Adipocyte (in vitro differentiated cells): ENCODE measurements around the gene TRMT2B.
"Not testable (repeated sequence)": the region's sequence is repeated elsewhere in the genome, so short reads cannot be mapped to it uniquely, and the experiment has no call there.

Experiments used
- DNase-seq: peaks from one replicate; pipeline ENCODE4 v3.0.0-alpha.2; 2015; ENCODE audit warnings: low read depth
- H3K27me3 ChIP-seq: replicated peaks from 2 replicates; pipeline ENCODE4 v1.7.0; 2013; ENCODE audit warnings: mild to moderate bottlenecking, low read length, moderate library complexity; ENCODE audit not compliant: control insufficient read depth, insufficient read depth
- H3K36me3 ChIP-seq: 2 replicates; pipeline ENCODE4 v1.7.0; 2013; ENCODE audit warnings: low read length, mild to moderate bottlenecking, moderate library complexity; ENCODE audit not compliant: control insufficient read depth, insufficient read depth, severe bottlenecking
- H3K4me1 ChIP-seq: 2 replicates; pipeline ENCODE4 v1.7.0; 2013; ENCODE audit warnings: mild to moderate bottlenecking, low read length, moderate library complexity; ENCODE audit not compliant: control insufficient read depth, insufficient read depth
- H3K4me3 ChIP-seq: 2 replicates; pipeline ENCODE4 v1.7.0; 2013; ENCODE audit warnings: mild to moderate bottlenecking, low read length, moderate library complexity
- H3K9ac ChIP-seq: 2 replicates; pipeline ENCODE4 v1.7.0; 2013; ENCODE audit warnings: mild to moderate bottlenecking, low read length, moderate library complexity
- H3K9me3 ChIP-seq: 2 replicates; pipeline ENCODE4 v1.7.0; 2013; ENCODE audit warnings: mild to moderate bottlenecking, low read length, moderate library complexity; ENCODE audit not compliant: control insufficient read depth

The TRMT2B gene

GRCh38 chrX:100995469-100995868, 56.4 kb downstream of the TRMT2B start:
- Histone ChIP-seq H3K36me3 (no peaks in the 10 kb centered on the region), H3K4me1 (no peaks in the 10 kb centered on the region), H3K4me3 (no peak overlapping the region), H3K9me3 (peaks cover 12% of the 10 kb centered on the region), H3K27me3 (no peaks in the 10 kb centered on the region), H3K9ac (no peak overlapping the region)
- peak; percentile 35 for DNase-seq

- peaks cover 12% of the 10 kb centered on the region for H3K9me3 ChIP-seq
- H3K27me3 ChIP-seq = no peaks in the 10 kb centered on the region
- H3K4me1 ChIP-seq = no peaks in the 10 kb centered on the region
- no peak for DNase-seq
- no peak overlapping the region for H3K9ac ChIP-seq
- no peaks in the 10 kb centered on the region for H3K36me3 ChIP-seq
- no peak overlapping the region for H3K4me3 ChIP-seq
Measured at GRCh38 chrX:100994352-100995281, 57.3 kb downstream of the TRMT2B start.

- Histone ChIP-seq H3K4me1 (no peaks in the 10 kb centered on the region), H3K9me3 (no peaks in the 10 kb centered on the region), H3K4me3 (no peak overlapping the region), H3K36me3 (no peaks in the 10 kb centered on the region), H3K9ac (no peak overlapping the region), H3K27me3 (no peaks in the 10 kb centered on the region)
- no peak for DNase-seq
Measured at GRCh38 chrX:100990139-100990538, 61.8 kb downstream of the TRMT2B start.

- H3K4me3 ChIP-seq = no peak overlapping the region
- H3K9me3 ChIP-seq = no peaks in the 10 kb centered on the region
- no peak for DNase-seq
- H3K4me1 ChIP-seq = no peaks in the 10 kb centered on the region
- H3K9ac ChIP-seq = no peak overlapping the region
- no peaks in the 10 kb centered on the region for H3K27me3 ChIP-seq
- no peaks in the 10 kb centered on the region for H3K36me3 ChIP-seq
Measured at GRCh38 chrX:100984818-100985217, 67.1 kb downstream of the TRMT2B start.

GRCh38 chrX:100981498-100981845, 70.4 kb downstream of the TRMT2B start:
- H3K4me3 ChIP-seq, H3K4me1 ChIP-seq, H3K36me3 ChIP-seq, DNase-seq, H3K27me3 ChIP-seq, H3K9ac ChIP-seq: not testable (repeated sequence)
- peaks cover 16% of the 10 kb centered on the region for H3K9me3 ChIP-seq

- Histone ChIP-seq H3K27me3 (no peaks in the 10 kb centered on the region), H3K4me1 (no peaks in the 10 kb centered on the region), H3K9ac (no peak overlapping the region), H3K36me3 (no peaks in the 10 kb centered on the region), H3K4me3 (no peak overlapping the region), H3K9me3 (peaks cover 16% of the 10 kb centered on the region)
- DNase-seq = peak; percentile 56
Measured at GRCh38 chrX:100980608-100981497, 71.1 kb downstream of the TRMT2B start.

- H3K27me3 ChIP-seq = no peaks in the 10 kb centered on the region
- no peak for DNase-seq
- no peak overlapping the region for H3K9ac ChIP-seq
- H3K36me3 ChIP-seq = no peaks in the 10 kb centered on the region
- H3K4me3 ChIP-seq = no peak overlapping the region
- no peaks in the 10 kb centered on the region for H3K4me1 ChIP-seq
- peaks cover 16% of the 10 kb centered on the region for H3K9me3 ChIP-seq
Measured at GRCh38 chrX:100979881-100980607, 71.9 kb downstream of the TRMT2B start.

- DNase-seq = no peak
- no peak overlapping the region for H3K4me3 ChIP-seq
- no peak overlapping the region for H3K9ac ChIP-seq
- H3K9me3 ChIP-seq = peaks cover 16% of the 10 kb centered on the region
- H3K4me1 ChIP-seq = no peaks in the 10 kb centered on the region
- no peaks in the 10 kb centered on the region for H3K36me3 ChIP-seq
- H3K27me3 ChIP-seq = no peaks in the 10 kb centered on the region
Measured at GRCh38 chrX:100976211-100976610, 75.7 kb downstream of the TRMT2B start.

GRCh38 chrX:100975212-100975611, 76.7 kb downstream of the TRMT2B start:
- Histone ChIP-seq H3K27me3 (no peaks in the 10 kb centered on the region), H3K36me3 (no peaks in the 10 kb centered on the region), H3K4me3 (no peak overlapping the region), H3K4me1 (no peaks in the 10 kb centered on the region), H3K9me3 (peaks cover 16% of the 10 kb centered on the region), H3K9ac (no peak overlapping the region)
- DNase-seq = no peak

- H3K4me1 ChIP-seq = no peaks in the 10 kb centered on the region
- H3K9ac ChIP-seq = no peak overlapping the region
- DNase-seq = peak; percentile 10
- H3K4me3 ChIP-seq = no peak overlapping the region
- H3K36me3 ChIP-seq = no peaks in the 10 kb centered on the region
- H3K9me3 ChIP-seq = peaks cover 4% of the 10 kb centered on the region
- no peaks in the 10 kb centered on the region for H3K27me3 ChIP-seq
Measured at GRCh38 chrX:100973411-100973810, 78.5 kb downstream of the TRMT2B start.

GRCh38 chrX:100969936-100970335, 82.0 kb downstream of the TRMT2B start:
- Histone ChIP-seq H3K4me1 (no peaks in the 10 kb centered on the region), H3K36me3 (no peaks in the 10 kb centered on the region), H3K9ac (no peak overlapping the region), H3K9me3 (peaks cover 3% of the 10 kb centered on the region), H3K27me3 (peaks cover 3% of the 10 kb centered on the region), H3K4me3 (no peak overlapping the region)
- DNase-seq = no peak
